Middle frontal gyrus (tissue), 1 donor: ENCODE results near the gene OMA1.
"Not testable (repeated sequence)": the region's sequence is repeated elsewhere in the genome, so short reads cannot be mapped to it uniquely, and the experiment has no call there.

Source experiments
- DNase-seq: peaks from one replicate; pipeline ENCODE4 v3.0.0-alpha.2; 2015; ENCODE audit warnings: low spot score; ENCODE audit errors: extremely low spot score

The OMA1 gene

GRCh38 chr1:58546520-58547308 is at the start of gene OMA1:
Gene OMA1, minus strand, starts transcription at chr1:58546726. Its CDS starts 7,432 bp downstream, at chr1:58539294.
- peak; percentile 92 for DNase-seq

- DNase-seq, result no peak
Measured at GRCh38 chr1:58594546-58594945, 48.0 kb upstream of the OMA1 start.

GRCh38 chr1:58592522-58593134 is 46.1 kb upstream of the OMA1 start:
- no peak for DNase-seq

- DNase-seq, result no peak
Measured at GRCh38 chr1:58591806-58592205, 45.3 kb upstream of the OMA1 start.

GRCh38 chr1:58590019-58590418 is 43.5 kb upstream of the OMA1 start:
- no peak for DNase-seq

GRCh38 chr1:58588396-58588795 is 41.9 kb upstream of the OMA1 start:
- no peak for DNase-seq

GRCh38 chr1:58587667-58588066 is 41.1 kb upstream of the OMA1 start:
- DNase-seq, result no peak

- no peak for DNase-seq
Measured at GRCh38 chr1:58586271-58586670, 39.7 kb upstream of the OMA1 start.

- DNase-seq, result no peak
Measured at GRCh38 chr1:58585581-58586151, 39.1 kb upstream of the OMA1 start.

GRCh38 chr1:58585166-58585565 is 38.6 kb upstream of the OMA1 start:
- no peak for DNase-seq

- peak; percentile 14 for DNase-seq
Measured at GRCh38 chr1:58584082-58584895, 37.8 kb upstream of the OMA1 start.

- no peak for DNase-seq
Measured at GRCh38 chr1:58583496-58583895, 37.0 kb upstream of the OMA1 start.

GRCh38 chr1:58582143-58582542 is 35.6 kb upstream of the OMA1 start:
- DNase-seq, result not testable (repeated sequence)

GRCh38 chr1:58581641-58582040 is 35.1 kb upstream of the OMA1 start:
- no peak for DNase-seq

- DNase-seq, result peak; percentile 10
Measured at GRCh38 chr1:58580186-58580585, 33.7 kb upstream of the OMA1 start.

GRCh38 chr1:58577654-58578030 is 31.1 kb upstream of the OMA1 start:
- DNase-seq, result no peak

- no peak for DNase-seq
Measured at GRCh38 chr1:58576727-58577653, 30.5 kb upstream of the OMA1 start, which contains the start of gene TACSTD2. Gene TACSTD2, minus strand, starts transcription at chr1:58577252. Its CDS starts 96 bp downstream, at chr1:58577156.

GRCh38 chr1:58576325-58576726 is 29.8 kb upstream of the OMA1 start:
- DNase-seq, result no peak

GRCh38 chr1:58575551-58576324 is 29.2 kb upstream of the OMA1 start:
- no peak for DNase-seq

GRCh38 chr1:58574816-58575215 is 28.3 kb upstream of the OMA1 start:
- no peak for DNase-seq
